SK-MEL-5 (cell line): ENCODE results near the gene FCN2. TPM values are rescaled to one million over a fixed set of nuclear protein-coding genes. Genes with fewer than 3 reads are reported as not detected.
"Not testable (repeated sequence)": the region's sequence is repeated elsewhere in the genome, so short reads cannot be mapped to it uniquely, and the experiment has no call there.

Experiments used
- DNase-seq: peaks from one replicate; pipeline ENCODE4 v3.0.0-alpha.2; 2016; ENCODE audit warnings: low read depth, low spot score
- in situ Hi-C: cut with HindIII; loops from 2 replicates; pipeline ENCODE4 v1.10.0; 2016; ENCODE audit warnings: low sequenced_read_pairs, high pct_unique_total_duplicates, low pct_unique_long_range_greater_than_20kb
- total RNA-seq: library from RNA; depleted of rRNA; stranded (reverse); fragments of >200 nt; shearing (Covaris generic); gene quantifications from 2 replicates; pipeline ENCODE4 v1.2.3, GENCODE V29; 2014

Gene FCN2
- total RNA-seq, 1 experiment from 2014 or later = not detected

GRCh38 chr9:134843740-134844139 is 36.9 kb upstream of the FCN2 start:
- in situ Hi-C loops = no loop called here

GRCh38 chr9:134844821-134845220 is 35.8 kb upstream of the FCN2 start:
- in situ Hi-C loops = no loop called here
- no peak for DNase-seq

More at GRCh38 chr9:134843740-134844139, 36.9 kb upstream of the FCN2 start:
- DNase-seq = no peak

- no peak for DNase-seq
- in situ Hi-C loops = no loop called here
Measured at GRCh38 chr9:134846187-134846586, 34.4 kb upstream of the FCN2 start.

GRCh38 chr9:134846699-134847098 is 33.9 kb upstream of the FCN2 start:
- in situ Hi-C loops = no loop called here
- no peak for DNase-seq

GRCh38 chr9:134847138-134847537 is 33.5 kb upstream of the FCN2 start:
- no peak for DNase-seq
- in situ Hi-C loops = no loop called here

- in situ Hi-C loops = no loop called here
- no peak for DNase-seq
Measured at GRCh38 chr9:134847752-134848432, 32.7 kb upstream of the FCN2 start.

- in situ Hi-C loops = no loop called here
- DNase-seq = no peak
Measured at GRCh38 chr9:134848504-134848903, 32.1 kb upstream of the FCN2 start.

GRCh38 chr9:134850611-134851010 is 30.0 kb upstream of the FCN2 start:
- in situ Hi-C loops = no loop called here
- no peak for DNase-seq

- DNase-seq = no peak
- in situ Hi-C loops = no loop called here
Measured at GRCh38 chr9:134851020-134851419, 29.6 kb upstream of the FCN2 start.

GRCh38 chr9:134852906-134853654 is 27.5 kb upstream of the FCN2 start:
- DNase-seq = peak; percentile 11
- in situ Hi-C loops = no loop called here

GRCh38 chr9:134853893-134854292 is 26.7 kb upstream of the FCN2 start:
- no peak for DNase-seq
- in situ Hi-C loops = no loop called here

- DNase-seq = no peak
- in situ Hi-C loops = no loop called here
Measured at GRCh38 chr9:134854541-134854981, 26.0 kb upstream of the FCN2 start.

GRCh38 chr9:134855231-134855899 is 25.2 kb upstream of the FCN2 start:
- no peak for DNase-seq
- in situ Hi-C loops = no loop called here

GRCh38 chr9:134855900-134856377 is 24.7 kb upstream of the FCN2 start:
- DNase-seq = no peak
- in situ Hi-C loops = no loop called here

GRCh38 chr9:134857451-134857850 is 23.2 kb upstream of the FCN2 start:
- in situ Hi-C loops, DNase-seq: not testable (repeated sequence)

- DNase-seq = no peak
- in situ Hi-C loops = no loop called here
Measured at GRCh38 chr9:134858051-134858841, 22.4 kb upstream of the FCN2 start.

GRCh38 chr9:134860510-134860909 is 20.1 kb upstream of the FCN2 start:
- in situ Hi-C loops = no loop called here
- DNase-seq = no peak
